ENCODE results near the gene B3GNT7.

B3GNT7 gene

GRCh38 chr2:231357048-231357447 is 38.5 kb upstream of the B3GNT7 start:
- Histone ChIP-seq H3K27me3 (ENCODE audit: control insufficient read depth in 1 of 2, insufficient read depth in 2 of 2, low read length in 2 of 2) (no peaks in the 10 kb centered on the region), H3K9me3 (ENCODE audit: control insufficient read depth in 2 of 2, low read length in 2 of 2) (no peaks in the 10 kb centered on the region), H3K27ac (ENCODE audit: low read length) (no peak overlapping the region), H3K9ac (ENCODE audit: low read length in 2 of 2) (no peak overlapping the region), H3K4me3 (ENCODE audit: low read length in 2 of 2) (no peak overlapping the region), H3K36me3 (ENCODE audit: control insufficient read depth in 2 of 2, insufficient read depth in 2 of 2, low read length in 2 of 2) (peaks cover 0 to 6% of the 10 kb centered on the region in 2 donors), H3K4me1 (ENCODE audit: control insufficient read depth, insufficient read depth, low read length) (peaks cover 5% of the 10 kb centered on the region)

GRCh38 chr2:231357931-231358330 is 37.6 kb upstream of the B3GNT7 start:
- peaks cover 5% of the 10 kb centered on the region for H3K4me1 ChIP-seq (ENCODE audit: control insufficient read depth, insufficient read depth, low read length)
- peaks cover 0 to 9% of the 10 kb centered on the region in 2 donors for H3K36me3 ChIP-seq (ENCODE audit: control insufficient read depth in 2 of 2, insufficient read depth in 2 of 2, low read length in 2 of 2)
- no peak overlapping the region for H3K27ac ChIP-seq (ENCODE audit: low read length)
- H3K9me3 ChIP-seq (ENCODE audit: control insufficient read depth in 2 of 2, low read length in 2 of 2) = no peaks in the 10 kb centered on the region
- H3K27me3 ChIP-seq (ENCODE audit: control insufficient read depth in 1 of 2, insufficient read depth in 2 of 2, low read length in 2 of 2) = no peaks in the 10 kb centered on the region
- no peak overlapping the region for H3K4me3 ChIP-seq (ENCODE audit: low read length in 2 of 2)
- no peak overlapping the region for H3K9ac ChIP-seq (ENCODE audit: low read length in 2 of 2)

GRCh38 chr2:231359441-231359840 is 36.1 kb upstream of the B3GNT7 start:
- no peak overlapping the region for H3K4me3 ChIP-seq (ENCODE audit: low read length in 2 of 2)
- H3K27me3 ChIP-seq (ENCODE audit: control insufficient read depth in 1 of 2, insufficient read depth in 2 of 2, low read length in 2 of 2) = no peaks in the 10 kb centered on the region
- H3K27ac ChIP-seq (ENCODE audit: low read length) = no peak overlapping the region
- H3K36me3 ChIP-seq (ENCODE audit: control insufficient read depth in 2 of 2, insufficient read depth in 2 of 2, low read length in 2 of 2) = peaks cover 0 to 12% of the 10 kb centered on the region in 2 donors
- peaks cover 5% of the 10 kb centered on the region for H3K4me1 ChIP-seq (ENCODE audit: control insufficient read depth, insufficient read depth, low read length)
- H3K9me3 ChIP-seq (ENCODE audit: control insufficient read depth in 2 of 2, low read length in 2 of 2) = no peaks in the 10 kb centered on the region
- H3K9ac ChIP-seq (ENCODE audit: low read length in 2 of 2) = no peak overlapping the region

GRCh38 chr2:231359948-231360347 is 35.6 kb upstream of the B3GNT7 start:
- peaks cover 5% of the 10 kb centered on the region for H3K4me1 ChIP-seq (ENCODE audit: control insufficient read depth, insufficient read depth, low read length)
- no peaks in the 10 kb centered on the region for H3K9me3 ChIP-seq (ENCODE audit: control insufficient read depth in 2 of 2, low read length in 2 of 2)
- no peak overlapping the region for H3K9ac ChIP-seq (ENCODE audit: low read length in 2 of 2)
- H3K27me3 ChIP-seq (ENCODE audit: control insufficient read depth in 1 of 2, insufficient read depth in 2 of 2, low read length in 2 of 2) = no peaks in the 10 kb centered on the region
- no peak overlapping the region for H3K27ac ChIP-seq (ENCODE audit: low read length)
- peaks cover 0 to 12% of the 10 kb centered on the region in 2 donors for H3K36me3 ChIP-seq (ENCODE audit: control insufficient read depth in 2 of 2, insufficient read depth in 2 of 2, low read length in 2 of 2)
- no peak overlapping the region for H3K4me3 ChIP-seq (ENCODE audit: low read length in 2 of 2)

GRCh38 chr2:231360401-231360800 is 35.1 kb upstream of the B3GNT7 start:
- no peak overlapping the region for H3K9ac ChIP-seq (ENCODE audit: low read length in 2 of 2)
- H3K4me1 ChIP-seq (ENCODE audit: control insufficient read depth, insufficient read depth, low read length) = peaks cover 5% of the 10 kb centered on the region
- H3K27ac ChIP-seq (ENCODE audit: low read length) = no peak overlapping the region
- H3K36me3 ChIP-seq (ENCODE audit: control insufficient read depth in 2 of 2, insufficient read depth in 2 of 2, low read length in 2 of 2) = peaks cover 0 to 12% of the 10 kb centered on the region in 2 donors
- H3K27me3 ChIP-seq (ENCODE audit: control insufficient read depth in 1 of 2, insufficient read depth in 2 of 2, low read length in 2 of 2) = no peaks in the 10 kb centered on the region
- H3K9me3 ChIP-seq (ENCODE audit: control insufficient read depth in 2 of 2, low read length in 2 of 2) = no peaks in the 10 kb centered on the region
- no peak overlapping the region for H3K4me3 ChIP-seq (ENCODE audit: low read length in 2 of 2)

- Histone ChIP-seq H3K4me3 (ENCODE audit: low read length in 2 of 2) (no peak overlapping the region), H3K4me1 (ENCODE audit: control insufficient read depth, insufficient read depth, low read length) (no peaks in the 10 kb centered on the region), H3K36me3 (ENCODE audit: control insufficient read depth in 2 of 2, insufficient read depth in 2 of 2, low read length in 2 of 2) (peaks cover 0 to 10% of the 10 kb centered on the region in 2 donors), H3K27ac (ENCODE audit: low read length) (no peak overlapping the region), H3K9ac (ENCODE audit: low read length in 2 of 2) (no peak overlapping the region), H3K27me3 (ENCODE audit: control insufficient read depth in 1 of 2, insufficient read depth in 2 of 2, low read length in 2 of 2) (no peaks in the 10 kb centered on the region), H3K9me3 (ENCODE audit: control insufficient read depth in 2 of 2, low read length in 2 of 2) (no peaks in the 10 kb centered on the region)
Measured at GRCh38 chr2:231360881-231361371, 34.6 kb upstream of the B3GNT7 start.

GRCh38 chr2:231361701-231362554 is 33.6 kb upstream of the B3GNT7 start:
- H3K36me3 ChIP-seq (ENCODE audit: control insufficient read depth in 2 of 2, insufficient read depth in 2 of 2, low read length in 2 of 2) = peaks cover 0 to 10% of the 10 kb centered on the region in 2 donors
- H3K4me3 ChIP-seq (ENCODE audit: low read length in 2 of 2) = no peak overlapping the region
- H3K9me3 ChIP-seq (ENCODE audit: control insufficient read depth in 2 of 2, low read length in 2 of 2) = no peaks in the 10 kb centered on the region
- H3K27me3 ChIP-seq (ENCODE audit: control insufficient read depth in 1 of 2, insufficient read depth in 2 of 2, low read length in 2 of 2) = no peaks in the 10 kb centered on the region
- no peak overlapping the region for H3K9ac ChIP-seq (ENCODE audit: low read length in 2 of 2)
- H3K27ac ChIP-seq (ENCODE audit: low read length) = no peak overlapping the region
- no peaks in the 10 kb centered on the region for H3K4me1 ChIP-seq (ENCODE audit: control insufficient read depth, insufficient read depth, low read length)

- H3K4me3 ChIP-seq (ENCODE audit: low read length in 2 of 2) = no peak overlapping the region
- no peak overlapping the region for H3K27ac ChIP-seq (ENCODE audit: low read length)
- H3K4me1 ChIP-seq (ENCODE audit: control insufficient read depth, insufficient read depth, low read length) = no peaks in the 10 kb centered on the region
- peaks cover 0 to 10% of the 10 kb centered on the region in 2 donors for H3K36me3 ChIP-seq (ENCODE audit: control insufficient read depth in 2 of 2, insufficient read depth in 2 of 2, low read length in 2 of 2)
- H3K27me3 ChIP-seq (ENCODE audit: control insufficient read depth in 1 of 2, insufficient read depth in 2 of 2, low read length in 2 of 2) = no peaks in the 10 kb centered on the region
- H3K9ac ChIP-seq (ENCODE audit: low read length in 2 of 2) = no peak overlapping the region
- no peaks in the 10 kb centered on the region for H3K9me3 ChIP-seq (ENCODE audit: control insufficient read depth in 2 of 2, low read length in 2 of 2)
Measured at GRCh38 chr2:231362555-231363184, 32.8 kb upstream of the B3GNT7 start.

GRCh38 chr2:231364061-231364460 is 31.4 kb upstream of the B3GNT7 start:
- Histone ChIP-seq H3K27me3 (ENCODE audit: control insufficient read depth in 1 of 2, insufficient read depth in 2 of 2, low read length in 2 of 2) (no peaks in the 10 kb centered on the region), H3K4me3 (ENCODE audit: low read length in 2 of 2) (no peak overlapping the region), H3K9me3 (ENCODE audit: control insufficient read depth in 2 of 2, low read length in 2 of 2) (no peaks in the 10 kb centered on the region), H3K27ac (ENCODE audit: low read length) (no peak overlapping the region), H3K4me1 (ENCODE audit: control insufficient read depth, insufficient read depth, low read length) (no peaks in the 10 kb centered on the region), H3K9ac (ENCODE audit: low read length in 2 of 2) (no peak overlapping the region), H3K36me3 (ENCODE audit: control insufficient read depth in 2 of 2, insufficient read depth in 2 of 2, low read length in 2 of 2) (peaks cover 0 to 10% of the 10 kb centered on the region in 2 donors)

GRCh38 chr2:231364961-231365810 is 30.3 kb upstream of the B3GNT7 start:
- peaks cover 0 to 10% of the 10 kb centered on the region in 2 donors for H3K36me3 ChIP-seq (ENCODE audit: control insufficient read depth in 2 of 2, insufficient read depth in 2 of 2, low read length in 2 of 2)
- H3K4me1 ChIP-seq (ENCODE audit: control insufficient read depth, insufficient read depth, low read length) = no peaks in the 10 kb centered on the region
- no peaks in the 10 kb centered on the region for H3K27me3 ChIP-seq (ENCODE audit: control insufficient read depth in 1 of 2, insufficient read depth in 2 of 2, low read length in 2 of 2)
- H3K9ac ChIP-seq (ENCODE audit: low read length in 2 of 2) = no peak overlapping the region
- H3K9me3 ChIP-seq (ENCODE audit: control insufficient read depth in 2 of 2, low read length in 2 of 2) = no peaks in the 10 kb centered on the region
- H3K4me3 ChIP-seq (ENCODE audit: low read length in 2 of 2) = no peak overlapping the region
- no peak overlapping the region for H3K27ac ChIP-seq (ENCODE audit: low read length)
